Small intestine (tissue), 7 donors: Measurements from ENCODE around the gene SMIM33. TPM values are rescaled to one million over a fixed set of nuclear protein-coding genes. Genes with fewer than 3 reads are reported as not detected.

Experiments used
- DNase-seq, 2 donors: peaks; one replicate each; pipeline versions ENCODE4 v3.0.0 to v3.0.0-alpha.2; 2013
- FAIRE-seq: peaks from 2 replicates; lab custom pipeline; 2012; peaks lifted over from hg19 to GRCh38; lab: Jason Lieb, UNC
- H3K27ac ChIP-seq, 3 donors: one replicate each; pipeline ENCODE4 v1.5.1; 2013; ENCODE audit warnings: low read length in 2 of 3, mild to moderate bottlenecking in 2 of 3, control low read depth in 1 of 3, inconsistent platforms in 1 of 3, low read depth in 1 of 3, moderate library complexity in 1 of 3
- H3K27me3 ChIP-seq, 3 donors: one replicate each; pipeline ENCODE4 v1.6.1; 2013; ENCODE audit warnings: low read length in 3 of 3, inconsistent platforms in 1 of 3; ENCODE audit not compliant: control insufficient read depth in 3 of 3, insufficient read depth in 3 of 3
- H3K36me3 ChIP-seq, 3 donors: one replicate each; pipeline ENCODE4 v1.6.1; 2013; ENCODE audit warnings: low read length in 3 of 3, inconsistent platforms in 1 of 3, low read depth in 1 of 3, mild to moderate bottlenecking in 1 of 3, moderate library complexity in 1 of 3; ENCODE audit not compliant: control insufficient read depth in 3 of 3, insufficient read depth in 2 of 3
- H3K4me1 ChIP-seq, 3 donors: one replicate each; pipeline ENCODE4 v1.6.1; 2013; ENCODE audit warnings: low read length in 2 of 3, inconsistent platforms in 1 of 3, low read depth in 1 of 3, mild to moderate bottlenecking in 1 of 3, moderate library complexity in 1 of 3; ENCODE audit not compliant: control insufficient read depth in 3 of 3, insufficient read depth in 2 of 3
- H3K4me3 ChIP-seq, 3 donors: one replicate each; pipeline ENCODE4 v1.5.1; 2013; ENCODE audit warnings: low read length in 3 of 3, control low read depth in 1 of 3, inconsistent platforms in 1 of 3, low read depth in 1 of 3, mild to moderate bottlenecking in 1 of 3, moderate library complexity in 1 of 3
- H3K9me3 ChIP-seq, 2 donors: one replicate each; pipeline ENCODE4 v1.6.1; 2013; ENCODE audit warnings: low read depth in 1 of 2, low read length in 1 of 2; ENCODE audit not compliant: control insufficient read depth in 2 of 2, insufficient read depth in 1 of 2
- WGBS, 3 donors: extraction: QIAGEN DNeasy Blood & Tissue Kit; methylation state at CpG; one replicate each; pipeline ENCODE4 v1.1.7; 2013; 5-methylcytosine and 5-hydroxymethylcytosine counted together
- polyA plus RNA-seq, 4 donors: library from polyadenylated mRNA; stranded (reverse) in 3 of 4; unstranded in 1 of 4; fragments of 200-250 nt in 3 of 4; fragments of 120-200 nt in 1 of 4; gene quantifications; one replicate each; pipeline versions ENCODE4 v1.2.1 to v1.2.3, GENCODE V29; 2013
- donor health status: healthy with polysubstance abuse.
- donor health status: control.
- donor health status: control.
- donor health status: Bipolar disorder and iron deficiency.
- donor health status: healthy.

SMIM33 gene
- polyA plus RNA-seq, 4 donors, result 0.01 to 1.9 (median 0.45) TPM; not detected in 1

- no peaks in the 10 kb centered on the region for H3K27me3 ChIP-seq
- H3K36me3 ChIP-seq, result no peaks in the 10 kb centered on the region
- H3K9me3 ChIP-seq, result no peaks in the 10 kb centered on the region
- DNase-seq (no peak), FAIRE-seq (no peak)
- no peaks in the 10 kb centered on the region for H3K4me1 ChIP-seq
- WGBS, 3 donors, result 70 to 80% (median 71%) methylated on average over 3 of the region's 3 CpGs
- H3K27ac ChIP-seq, result peak overlapping the region in 1 of 3 donors; percentile 11
- no peak overlapping the region for H3K4me3 ChIP-seq
These were observed 16.9 kb upstream of the SMIM33 start for GRCh38 chr5:139453683-139454567.

GRCh38 chr5:139454568-139455290 lies 16.1 kb upstream of the SMIM33 start:
- H3K4me1 ChIP-seq, result peaks cover 0 to 6% (median 4%) of the 10 kb centered on the region in 3 donors
- DNase-seq (no peak), FAIRE-seq (no peak)
- H3K36me3 ChIP-seq, result no peaks in the 10 kb centered on the region
- no peak overlapping the region for H3K27ac ChIP-seq
- no peaks in the 10 kb centered on the region for H3K9me3 ChIP-seq
- 78 to 80% (median 80%) methylated on average over 11 of the region's 11 CpGs for WGBS, 3 donors
- no peaks in the 10 kb centered on the region for H3K27me3 ChIP-seq
- H3K4me3 ChIP-seq, result no peak overlapping the region

GRCh38 chr5:139456776-139457175 lies 14.0 kb upstream of the SMIM33 start:
- no peaks in the 10 kb centered on the region for H3K9me3 ChIP-seq
- no peak for DNase-seq
- H3K4me3 ChIP-seq, result no peak overlapping the region
- FAIRE-seq, result no peak
- WGBS, 3 donors, result 92 to 95% (median 93%) methylated on average over 12 of the region's 12 CpGs
- H3K27ac ChIP-seq, result no peak overlapping the region
- no peaks in the 10 kb centered on the region for H3K27me3 ChIP-seq
- H3K4me1 ChIP-seq, result peaks cover 0 to 6% (median 4%) of the 10 kb centered on the region in 3 donors
- H3K36me3 ChIP-seq, result no peaks in the 10 kb centered on the region

GRCh38 chr5:139457241-139457640 lies 13.6 kb upstream of the SMIM33 start:
- DNase-seq (no peak), FAIRE-seq (no peak)
- Histone ChIP-seq H3K27ac (no peak overlapping the region), H3K4me3 (no peak overlapping the region), H3K9me3 (no peaks in the 10 kb centered on the region), H3K36me3 (no peaks in the 10 kb centered on the region), H3K4me1 (peaks cover 0 to 6% (median 4%) of the 10 kb centered on the region in 3 donors), H3K27me3 (no peaks in the 10 kb centered on the region)
- 85 to 98% (median 94%) methylated on average over 5 of the region's 5 CpGs for WGBS, 3 donors

GRCh38 chr5:139457653-139458306 lies 13.0 kb upstream of the SMIM33 start:
- no peak for FAIRE-seq
- Histone ChIP-seq H3K4me1 (peaks cover 0 to 6% (median 4%) of the 10 kb centered on the region in 3 donors), H3K27ac (peak overlapping the region in 1 of 3 donors; percentile 6), H3K36me3 (no peaks in the 10 kb centered on the region), H3K27me3 (no peaks in the 10 kb centered on the region), H3K4me3 (no peak overlapping the region), H3K9me3 (no peaks in the 10 kb centered on the region)
- DNase-seq, result no peak
- WGBS, 3 donors, result 83 to 87% (median 86%) methylated on average over 5 of the region's 5 CpGs

GRCh38 chr5:139458580-139459407 lies 12.0 kb upstream of the SMIM33 start:
- H3K4me1 ChIP-seq, result peaks cover 0 to 6% (median 4%) of the 10 kb centered on the region in 3 donors
- FAIRE-seq (no peak), DNase-seq (peak; percentile 41 to 70)
- H3K9me3 ChIP-seq, result no peaks in the 10 kb centered on the region
- H3K36me3 ChIP-seq, result no peaks in the 10 kb centered on the region
- WGBS, 3 donors, result 53 to 67% (median 56%) methylated on average over 8 of the region's 8 CpGs
- no peak overlapping the region for H3K4me3 ChIP-seq
- H3K27ac ChIP-seq, result peak overlapping the region in 1 of 3 donors; percentile 36
- H3K27me3 ChIP-seq, result no peaks in the 10 kb centered on the region

- Histone ChIP-seq H3K9me3 (no peaks in the 10 kb centered on the region), H3K36me3 (no peaks in the 10 kb centered on the region), H3K27ac (peak overlapping the region in 1 of 3 donors; percentile 36), H3K4me1 (peaks cover 0 to 6% (median 4%) of the 10 kb centered on the region in 3 donors), H3K4me3 (no peak overlapping the region), H3K27me3 (no peaks in the 10 kb centered on the region)
- DNase-seq (peak in 1 of 2 donors; percentile 32), FAIRE-seq (no peak)
- WGBS, 3 donors, result 59 to 70% (median 67%) methylated on average over 8 of the region's 8 CpGs
These were observed 11.3 kb upstream of the SMIM33 start for GRCh38 chr5:139459451-139459934.
